Keratinocyte (primary cell): ENCODE data around the gene PASD1. TPM values are rescaled to one million over a fixed set of nuclear protein-coding genes. Genes with fewer than 3 reads are reported as not detected.

Experiments used
- DNase-seq: peaks from one replicate; pipeline ENCODE4 v3.0.0-alpha.2; 2011; ENCODE audit warnings: low read depth, missing footprints, low spot score
- FAIRE-seq: peaks from 2 replicates; lab custom pipeline; 2011; peaks lifted over from hg19 to GRCh38; lab: Jason Lieb, UNC
- H2AFZ ChIP-seq: 2 replicates; pipeline ENCODE4 v1.6.0; 2012; ENCODE audit warnings: low read length, control low read depth, inconsistent platforms; ENCODE audit not compliant: control insufficient read depth
- H3K27ac ChIP-seq: 2 replicates; pipeline ENCODE4 v1.5.1; 2011; ENCODE audit warnings: low read length; ENCODE audit not compliant: control insufficient read depth, insufficient read depth
- H3K27me3 ChIP-seq: 3 replicates; pipeline ENCODE4 v1.6.0; 2011; ENCODE audit warnings: low read length; ENCODE audit not compliant: control insufficient read depth, insufficient read depth; ENCODE audit errors: extremely low read depth
- H3K36me3 ChIP-seq, 2 experiments: 2 replicates in 1 of 2; 3 replicates in 1 of 2; pipeline ENCODE4 v1.5.1; 2011; ENCODE audit warnings: low read length in 2 of 2, mild to moderate bottlenecking in 1 of 2; ENCODE audit not compliant: control insufficient read depth in 2 of 2, insufficient read depth in 2 of 2; ENCODE audit errors: extremely low read depth in 1 of 2
- H3K4me1 ChIP-seq: 3 replicates; pipeline ENCODE4 v1.5.1; 2011; ENCODE audit warnings: low read length; ENCODE audit not compliant: control insufficient read depth, insufficient read depth; ENCODE audit errors: extremely low read depth
- H3K4me2 ChIP-seq: 3 replicates; pipeline ENCODE4 v1.6.0; 2011; ENCODE audit warnings: low read depth, low read length; ENCODE audit not compliant: control insufficient read depth, insufficient read depth; ENCODE audit errors: extremely low read depth
- H3K4me3 ChIP-seq, 3 experiments: fragments of 200-600 bp in 1 of 3; sonication (generic) in 1 of 3; 2 replicates in 2 of 3; 3 replicates in 1 of 3; pipeline ENCODE4 v1.5.1; 2011 to 2016; ENCODE audit warnings: low read length in 3 of 3, mild to moderate bottlenecking in 3 of 3, control low read depth in 2 of 3, inconsistent platforms in 1 of 3, low read depth in 1 of 3, mixed read lengths in 1 of 3, mixed run types in 1 of 3, moderate library complexity in 1 of 3; ENCODE audit not compliant: control insufficient read depth in 2 of 3, insufficient read depth in 2 of 3; ENCODE audit errors: extremely low read depth in 1 of 3
- H3K79me2 ChIP-seq: 2 replicates; pipeline ENCODE4 v1.6.0; 2012; ENCODE audit warnings: low read length; ENCODE audit not compliant: control insufficient read depth, insufficient read depth
- H3K9ac ChIP-seq: 3 replicates; pipeline ENCODE4 v1.6.0; 2011; ENCODE audit warnings: low read length; ENCODE audit not compliant: control insufficient read depth, insufficient read depth; ENCODE audit errors: extremely low read depth
- H3K9me1 ChIP-seq: 3 replicates; pipeline ENCODE4 v1.6.0; 2011; ENCODE audit warnings: low read length; ENCODE audit not compliant: control insufficient read depth, insufficient read depth; ENCODE audit errors: extremely low read depth
- H3K9me3 ChIP-seq: 2 replicates; pipeline ENCODE4 v1.5.1; 2012; ENCODE audit warnings: low read depth, low read length; ENCODE audit not compliant: control insufficient read depth
- H4K20me1 ChIP-seq: 3 replicates; pipeline ENCODE4 v1.6.0; 2011; ENCODE audit warnings: low read length; ENCODE audit not compliant: control insufficient read depth, insufficient read depth; ENCODE audit errors: extremely low read depth
- EZH2 ChIP-seq: IDR thresholded peaks from one replicate; pipeline ENCODE4 v1.6.1; 2012; ENCODE audit warnings: inconsistent platforms, mild to moderate bottlenecking, low read length, moderate library complexity
- dilution Hi-C: fragments of 300-500 bp; cut with MboI; formaldehyde crosslinking; loops from one replicate; pipeline ENCODE4 v1.7.0; 2020; ENCODE audit warnings: low sequenced_read_pairs; ENCODE audit not compliant: extremely low pct_ligation_motif_present
- polyA minus RNA-seq, 3 experiments: library from RNA; depleted of rRNA, polyadenylated mRNA; stranded (reverse); fragments of >200 nt; gene quantifications; 1 replicate in 1 of 3; 2 replicates in 1 of 3; 3 replicates in 1 of 3; pipeline ENCODE4 v1.2.3, GENCODE V29; 2011
- polyA plus RNA-seq, 5 experiments: library from polyadenylated mRNA; depleted of rRNA in 3 of 5; stranded (reverse) in 3 of 5; stranded (forward) in 1 of 5; unstranded in 1 of 5; fragments of >200 nt; gene quantifications; 1 replicate in 1 of 5; 2 replicates in 3 of 5; 3 replicates in 1 of 5; pipeline versions ENCODE4 v1.2.1 to v1.2.3, GENCODE V29; 2011 to 2012; ENCODE audit warnings: missing spikeins in 2 of 5, low read depth in 1 of 5, low replicate concordance in 1 of 5
- TF ChIP-seq, protein P1 (sequence below), 3 experiments: IDR thresholded peaks in 1 of 3; conservative IDR thresholded peaks in 1 of 3; optimal IDR thresholded peaks in 1 of 3; 2 replicates in 2 of 3; 3 replicates in 1 of 3; pipeline versions ENCODE3 to v1.5.1; 2011; ENCODE audit warnings: low read length in 3 of 3, mild to moderate bottlenecking in 3 of 3, moderate library complexity in 2 of 3, control low read depth in 1 of 3, inconsistent platforms in 1 of 3; ENCODE audit not compliant: insufficient read depth in 2 of 3; ENCODE audit errors: extremely low read depth in 1 of 3

PASD1 gene, protein sequence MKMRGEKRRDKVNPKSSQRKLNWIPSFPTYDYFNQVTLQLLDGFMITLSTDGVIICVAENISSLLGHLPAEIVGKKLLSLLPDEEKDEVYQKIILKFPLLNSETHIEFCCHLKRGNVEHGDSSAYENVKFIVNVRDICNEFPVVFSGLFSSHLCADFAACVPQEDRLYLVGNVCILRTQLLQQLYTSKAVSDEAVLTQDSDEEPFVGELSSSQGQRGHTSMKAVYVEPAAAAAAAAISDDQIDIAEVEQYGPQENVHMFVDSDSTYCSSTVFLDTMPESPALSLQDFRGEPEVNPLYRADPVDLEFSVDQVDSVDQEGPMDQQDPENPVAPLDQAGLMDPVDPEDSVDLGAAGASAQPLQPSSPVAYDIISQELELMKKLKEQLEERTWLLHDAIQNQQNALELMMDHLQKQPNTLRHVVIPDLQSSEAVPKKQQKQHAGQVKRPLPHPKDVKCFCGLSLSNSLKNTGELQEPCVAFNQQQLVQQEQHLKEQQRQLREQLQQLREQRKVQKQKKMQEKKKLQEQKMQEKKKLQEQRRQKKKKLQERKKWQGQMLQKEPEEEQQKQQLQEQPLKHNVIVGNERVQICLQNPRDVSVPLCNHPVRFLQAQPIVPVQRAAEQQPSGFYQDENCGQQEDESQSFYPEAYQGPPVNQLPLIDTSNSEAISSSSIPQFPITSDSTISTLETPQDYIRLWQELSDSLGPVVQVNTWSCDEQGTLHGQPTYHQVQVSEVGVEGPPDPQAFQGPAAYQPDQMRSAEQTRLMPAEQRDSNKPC
- polyA plus RNA-seq (not detected in 3 replicates), polyA minus RNA-seq (not detected in 3 replicates)
- not detected for polyA plus RNA-seq (2011; ENCODE audit: low read depth)
- polyA plus RNA-seq (2011; cell fraction: cytosol; rRNA removed), result not detected in 2 replicates
- polyA plus RNA-seq (2011; cell fraction: nucleus; rRNA removed), result not detected in 2 replicates
- not detected in 2 replicates for polyA plus RNA-seq (2012; ENCODE audit: low replicate concordance)
- not detected for polyA minus RNA-seq (2011; cell fraction: cytosol; rRNA and poly(A)+ RNA removed)
- not detected in 2 replicates for polyA minus RNA-seq (2011; cell fraction: nucleus; rRNA and poly(A)+ RNA removed)

DNA sequence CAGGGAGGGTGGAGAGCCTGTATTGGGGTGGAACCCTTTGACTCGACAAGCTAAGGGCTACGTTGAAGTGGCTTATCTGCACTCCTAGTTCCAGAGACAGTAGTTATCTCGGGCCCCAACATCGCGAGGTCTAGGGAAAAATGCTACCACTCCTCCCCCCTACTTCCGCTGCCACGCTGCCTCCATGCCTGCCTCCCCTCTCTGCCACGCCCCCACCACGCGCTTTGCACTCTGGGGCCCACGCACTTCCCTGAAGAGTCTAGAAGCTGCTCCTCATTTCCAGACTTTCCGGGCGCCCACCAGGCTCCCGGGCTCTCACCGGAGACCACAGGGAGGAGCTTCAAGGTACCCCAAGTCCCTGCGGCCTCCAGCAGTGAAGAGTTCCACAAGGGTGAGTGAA, at the start of gene PASD1:
PASD1 (plus strand) TSS at position 227 of the 400 bp plus-strand sequence. CDS start 37,879 bp downstream, outside the sequence.
- dilution Hi-C loops, result no loop called here
- TF ChIP-seq EZH2, result no peak
- TF ChIP-seq, protein P1, sequence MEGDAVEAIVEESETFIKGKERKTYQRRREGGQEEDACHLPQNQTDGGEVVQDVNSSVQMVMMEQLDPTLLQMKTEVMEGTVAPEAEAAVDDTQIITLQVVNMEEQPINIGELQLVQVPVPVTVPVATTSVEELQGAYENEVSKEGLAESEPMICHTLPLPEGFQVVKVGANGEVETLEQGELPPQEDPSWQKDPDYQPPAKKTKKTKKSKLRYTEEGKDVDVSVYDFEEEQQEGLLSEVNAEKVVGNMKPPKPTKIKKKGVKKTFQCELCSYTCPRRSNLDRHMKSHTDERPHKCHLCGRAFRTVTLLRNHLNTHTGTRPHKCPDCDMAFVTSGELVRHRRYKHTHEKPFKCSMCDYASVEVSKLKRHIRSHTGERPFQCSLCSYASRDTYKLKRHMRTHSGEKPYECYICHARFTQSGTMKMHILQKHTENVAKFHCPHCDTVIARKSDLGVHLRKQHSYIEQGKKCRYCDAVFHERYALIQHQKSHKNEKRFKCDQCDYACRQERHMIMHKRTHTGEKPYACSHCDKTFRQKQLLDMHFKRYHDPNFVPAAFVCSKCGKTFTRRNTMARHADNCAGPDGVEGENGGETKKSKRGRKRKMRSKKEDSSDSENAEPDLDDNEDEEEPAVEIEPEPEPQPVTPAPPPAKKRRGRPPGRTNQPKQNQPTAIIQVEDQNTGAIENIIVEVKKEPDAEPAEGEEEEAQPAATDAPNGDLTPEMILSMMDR (optimal IDR thresholded peaks at IDR 0.05 in 1 of 3, IDR thresholded peaks at IDR 0.05 in 1 of 3, conservative IDR thresholded peaks at IDR 0.05 in 1 of 3; ENCODE audit: extremely low read depth in 1 of 3, insufficient read depth in 2 of 3, low read length in 3 of 3), result no peak

DNA sequence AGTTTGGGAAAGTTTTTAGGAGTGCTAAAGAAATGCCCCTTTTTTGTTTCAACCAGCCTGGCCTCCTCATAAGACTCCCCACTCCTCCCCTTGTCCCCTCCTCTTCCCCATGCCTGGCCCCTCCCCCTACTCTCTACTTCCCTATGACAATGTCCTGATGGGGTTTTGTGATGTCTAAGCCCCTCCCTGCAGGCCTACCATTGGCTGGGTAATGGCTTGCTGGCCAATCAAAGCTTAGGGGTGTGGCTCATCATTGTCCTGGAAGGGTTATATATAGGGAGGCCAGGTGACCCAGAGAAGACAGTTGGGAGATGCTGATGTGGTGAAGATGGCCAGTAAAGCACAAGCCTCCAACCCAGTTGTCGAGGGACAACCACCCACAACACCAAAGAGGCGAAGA, 48.2 kb upstream of the PASD1 start:
- DNase-seq, result no peak
- no peaks in the 10 kb centered on the region for H3K79me2 ChIP-seq
- H3K9ac ChIP-seq, result no peak overlapping the region
- dilution Hi-C loops, result no loop called here
- no peaks in the 10 kb centered on the region for H3K36me3 ChIP-seq
- H3K9me3 ChIP-seq, result no peaks in the 10 kb centered on the region
- H4K20me1 ChIP-seq, result no peaks in the 10 kb centered on the region
- H3K4me2 ChIP-seq, result no peak overlapping the region
- FAIRE-seq, result no peak
- H3K9me1 ChIP-seq, result no peaks in the 10 kb centered on the region
- H3K4me1 ChIP-seq, result no peaks in the 10 kb centered on the region
- H3K4me3 ChIP-seq, result no peak overlapping the region
- TF ChIP-seq, protein P1 (optimal IDR thresholded peaks at IDR 0.05 in 1 of 3, IDR thresholded peaks at IDR 0.05 in 1 of 3, conservative IDR thresholded peaks at IDR 0.05 in 1 of 3; ENCODE audit: extremely low read depth in 1 of 3, insufficient read depth in 2 of 3, low read length in 3 of 3), result no peak
- no peak for TF ChIP-seq EZH2
- H3K27ac ChIP-seq, result no peak overlapping the region
- no peak overlapping the region for H2AFZ ChIP-seq
- no peaks in the 10 kb centered on the region for H3K27me3 ChIP-seq

More for the DNA sequence above, at the start of gene PASD1:
- no peak within 1 kb of the TSS for H3K27ac ChIP-seq
- H3K9ac ChIP-seq, result no peak within 1 kb of the TSS
- FAIRE-seq, result no peak
- H3K4me3 ChIP-seq, result no peak within 1 kb of the TSS
- H3K9me1 ChIP-seq, result no peaks in the 10 kb centered on the region
- no peaks in the 10 kb centered on the region for H3K36me3 ChIP-seq
- H4K20me1 ChIP-seq, result no peaks in the 10 kb centered on the region
- no peak within 1 kb of the TSS for H2AFZ ChIP-seq
- DNase-seq, result no peak
- H3K9me3 ChIP-seq, result no peaks in the 10 kb centered on the region
- no peaks in the 10 kb centered on the region for H3K27me3 ChIP-seq
- H3K4me2 ChIP-seq, result no peak within 1 kb of the TSS
- no peaks in the 10 kb centered on the region for H3K4me1 ChIP-seq
- no peaks in the 10 kb centered on the region for H3K79me2 ChIP-seq
